ENCODE data around the gene TM7SF2.

DNA sequence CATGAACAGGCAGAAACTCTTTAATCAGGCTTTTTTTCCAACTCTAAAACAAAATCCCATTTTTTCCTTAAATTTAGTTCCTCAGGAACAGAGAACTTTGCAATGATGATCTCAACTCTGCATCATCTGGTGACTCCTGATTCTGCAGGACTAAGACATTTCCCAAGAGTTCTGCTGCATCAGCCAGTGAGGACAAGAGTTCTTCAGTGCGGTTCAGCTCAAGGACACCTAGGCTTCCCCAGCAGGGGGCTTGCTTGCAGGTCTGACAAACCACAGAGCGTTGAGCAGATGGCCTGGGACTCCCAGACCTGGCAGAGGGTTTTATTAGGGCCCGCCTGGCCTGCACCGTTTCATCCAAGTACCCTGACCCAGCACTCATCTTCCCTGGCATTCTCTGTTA, 34.2 kb upstream of the TM7SF2 start:
- TF ChIP-seq, protein P1, sequence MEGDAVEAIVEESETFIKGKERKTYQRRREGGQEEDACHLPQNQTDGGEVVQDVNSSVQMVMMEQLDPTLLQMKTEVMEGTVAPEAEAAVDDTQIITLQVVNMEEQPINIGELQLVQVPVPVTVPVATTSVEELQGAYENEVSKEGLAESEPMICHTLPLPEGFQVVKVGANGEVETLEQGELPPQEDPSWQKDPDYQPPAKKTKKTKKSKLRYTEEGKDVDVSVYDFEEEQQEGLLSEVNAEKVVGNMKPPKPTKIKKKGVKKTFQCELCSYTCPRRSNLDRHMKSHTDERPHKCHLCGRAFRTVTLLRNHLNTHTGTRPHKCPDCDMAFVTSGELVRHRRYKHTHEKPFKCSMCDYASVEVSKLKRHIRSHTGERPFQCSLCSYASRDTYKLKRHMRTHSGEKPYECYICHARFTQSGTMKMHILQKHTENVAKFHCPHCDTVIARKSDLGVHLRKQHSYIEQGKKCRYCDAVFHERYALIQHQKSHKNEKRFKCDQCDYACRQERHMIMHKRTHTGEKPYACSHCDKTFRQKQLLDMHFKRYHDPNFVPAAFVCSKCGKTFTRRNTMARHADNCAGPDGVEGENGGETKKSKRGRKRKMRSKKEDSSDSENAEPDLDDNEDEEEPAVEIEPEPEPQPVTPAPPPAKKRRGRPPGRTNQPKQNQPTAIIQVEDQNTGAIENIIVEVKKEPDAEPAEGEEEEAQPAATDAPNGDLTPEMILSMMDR (IDR thresholded peaks at IDR 0.05), result no peak
- TF ChIP-seq EP300 (IDR thresholded peaks at IDR 0.05; ENCODE audit: low read depth) (no peak), POLR2A (IDR thresholded peaks at IDR 0.05) (no peak), POLR2AphosphoS5 (IDR thresholded peaks at IDR 0.05) (no peak)
